K562 (cell line): ENCODE data around the gene VPREB3. TPM values are rescaled to one million over a fixed set of nuclear protein-coding genes. Genes with fewer than 3 reads are reported as not detected.
A peak's percentile ranks its signal among the peaks of the same experiment; 100 is the strongest.

Experiments
- ARNT ChIP-seq, 2 experiments: fragments of 450-650 bp; IDR thresholded peaks; 2 replicates each; pipeline ENCODE4 v1.6.1; 2016; ENCODE audit warnings: mild to moderate bottlenecking in 1 of 2
- CBX2 ChIP-seq: fragments of 200-600 bp; sonication (generic); IDR thresholded peaks from one replicate; pipeline ENCODE4 v1.6.1; 2012; ENCODE audit warnings: mild to moderate bottlenecking, low read length, inconsistent platforms; ENCODE audit not compliant: insufficient read depth, poor library complexity, severe bottlenecking
- CBX3 ChIP-seq, 2 experiments: IDR thresholded peaks; 1 replicate in 1 of 2; 2 replicates in 1 of 2; pipeline ENCODE4 v1.6.1; 2012; ENCODE audit warnings: inconsistent platforms in 2 of 2, low read length in 2 of 2, borderline replicate concordance in 1 of 2, control low read depth in 1 of 2
- IRF1 ChIP-seq: sonication (generic); formaldehyde crosslinking; IDR thresholded peaks from 2 replicates; pipeline ENCODE4 v1.8.0; 2022; ENCODE audit warnings: missing genetic modification reagents, mild to moderate bottlenecking, borderline replicate concordance
- MAFG ChIP-seq: fragments of 450-650 bp; conservative IDR thresholded peaks from 2 replicates; pipeline ENCODE4 v1.6.1; 2016; ENCODE audit warnings: missing genetic modification characterization, missing compliant biosample characterization
- MAX ChIP-seq: sonication (generic); formaldehyde crosslinking; IDR thresholded peaks from 2 replicates; pipeline ENCODE4 v1.9.0; 2022; ENCODE audit warnings: mild to moderate bottlenecking, missing genetic modification reagents
- NR2C1 ChIP-seq, 2 experiments: fragments of 450-650 bp; IDR thresholded peaks; 2 replicates each; pipeline ENCODE4 v1.6.1; 2017; ENCODE audit warnings: mild to moderate bottlenecking in 2 of 2, antibody characterized with exemption in 1 of 2, inconsistent platforms in 1 of 2, missing compliant biosample characterization in 1 of 2, missing genetic modification characterization in 1 of 2
- PBX2 ChIP-seq, 2 experiments: IDR thresholded peaks in 1 of 2; conservative IDR thresholded peaks in 1 of 2; 2 replicates each; pipeline ENCODE4 v1.6.1; 2016; ENCODE audit warnings: low read depth in 2 of 2, mild to moderate bottlenecking in 1 of 2, missing compliant biosample characterization in 1 of 2, missing genetic modification characterization in 1 of 2, moderate library complexity in 1 of 2
- PCBP1 ChIP-seq: fragments of 200-400 bp; formaldehyde crosslinking; IDR thresholded peaks from 2 replicates; pipeline ENCODE4 v1.6.1; 2018; ENCODE audit warnings: mild to moderate bottlenecking, low read depth, low read length; ENCODE audit not compliant: poor library complexity, severe bottlenecking
- PHF8 ChIP-seq: fragments of 200-600 bp; sonication (generic); IDR thresholded peaks from 2 replicates; pipeline ENCODE4 v1.6.1; 2012; ENCODE audit warnings: mixed run types, mild to moderate bottlenecking, inconsistent platforms, low read length, moderate library complexity, borderline replicate concordance
- SAFB ChIP-seq: fragments of 200-400 bp; formaldehyde crosslinking; IDR thresholded peaks from 2 replicates; pipeline ENCODE4 v1.6.1; 2017; ENCODE audit warnings: low read depth, low read length, borderline replicate concordance
- SAP30 ChIP-seq: fragments of 200-600 bp; sonication (generic); IDR thresholded peaks from 2 replicates; pipeline ENCODE4 v1.6.1; 2012; ENCODE audit warnings: borderline replicate concordance, low read depth, mild to moderate bottlenecking, moderate library complexity, low read length, control low read depth, inconsistent platforms; ENCODE audit not compliant: insufficient read depth, poor library complexity, severe bottlenecking
- SIX5 ChIP-seq, 2 experiments: IDR thresholded peaks; 2 replicates each; pipeline ENCODE4 v1.6.1; 2011; ENCODE audit warnings: low read length in 2 of 2, borderline replicate concordance in 1 of 2, low read depth in 1 of 2, mild to moderate bottlenecking in 1 of 2, moderate library complexity in 1 of 2; ENCODE audit not compliant: insufficient read depth in 1 of 2
- TFAM ChIP-seq: fragments of 250-450 bp; sonication (Bioruptor Pico); conservative IDR thresholded peaks from 2 replicates; pipeline ENCODE4 v1.5.0; 2021; ENCODE audit warnings: mild to moderate bottlenecking, moderate library complexity
- ZNF354B ChIP-seq: fragments of 250-450 bp; sonication (Bioruptor Pico); IDR thresholded peaks from 2 replicates; pipeline ENCODE4 v1.4.0; 2020
- ZNF707 ChIP-seq: fragments of 250-450 bp; sonication (Bioruptor Pico); conservative IDR thresholded peaks from 2 replicates; pipeline ENCODE4 v1.8.0; 2022; ENCODE audit warnings: inconsistent platforms, mild to moderate bottlenecking, moderate library complexity
- polyA plus RNA-seq, 8 experiments: library from polyadenylated mRNA; depleted of rRNA in 4 of 8; stranded (reverse) in 5 of 8; unstranded in 3 of 8; fragments of >200 nt; fragmentation: Nextera tagmentation in 2 of 8; fragmentation: Illumina TruSeq in 1 of 8; extraction: Ambion mirVana in 2 of 8; extraction: Trizol in 1 of 8; gene quantifications; 2 replicates each; pipeline versions ENCODE4 v1.2.1 to v1.2.3, GENCODE V29; 2011 to 2014; ENCODE audit warnings: inconsistent platforms in 1 of 8, missing spikeins in 1 of 8
- total RNA-seq, 7 experiments: library from RNA; depleted of rRNA in 6 of 7; stranded (reverse); fragments of >200 nt in 6 of 7; fragmentation: Illumina TruSeq in 2 of 7; extraction: Trizol in 2 of 7; gene quantifications; 2 replicates each; pipeline versions ENCODE4 v1.2.1 to v1.2.3, GENCODE V29; 2011 to 2021; ENCODE audit warnings: low replicate concordance in 1 of 7

The VPREB3 gene
- total and polyA plus RNA-seq, 9 of the 15 experiments (the other 6 are each of a cell fraction or from before 2014, with no cell fraction given), result 0.14 to 0.71 (median 0.20) TPM; not detected in 6

- TF ChIP-seq CBX2 (no peak), MAFG (tag) (no peak), ZNF354B (no peak), IRF1 (CRISPR knock-in tag) (no peak), ARNT (IDR thresholded peaks at IDR 0.05) (no peak), TFAM (CRISPR knock-in tag) (no peak), PBX2 (CRISPR knock-in tag; IDR thresholded peaks at IDR 0.05; ENCODE audit: low read depth) (no peak), PBX2 (tag; conservative IDR thresholded peaks at IDR 0.05; ENCODE audit: low read depth) (no peak), SAFB (peak; percentile 26; the same call in 1 of the 2 replicates), PCBP1 (no peak), MAX (CRISPR knock-in tag) (peak; percentile 43; the same call in 1 of the 2 replicates), SAP30 (no peak), ZNF707 (CRISPR knock-in tag) (no peak), PHF8 (peak; percentile 63; the same call in 1 of the 2 replicates), SIX5 (IDR thresholded peaks at IDR 0.05; ENCODE audit: borderline replicate concordance in 1 of 2, insufficient read depth in 1 of 2, low read depth in 1 of 2, low read length in 2 of 2) (no peak), CBX3 (IDR thresholded peaks at IDR 0.05; ENCODE audit: borderline replicate concordance in 1 of 2, low read length in 2 of 2) (no peak), NR2C1 (IDR thresholded peaks at IDR 0.05) (no peak), NR2C1 (tag; IDR thresholded peaks at IDR 0.05) (no peak)
Observed at GRCh38 chr22:23772649-23773473, 18.6 kb upstream of the VPREB3 start, which contains the start of gene MMP11 (continued).
